ENCODE data around the gene DUOX2.
"Not testable (repeated sequence)": the region's sequence is repeated elsewhere in the genome, so short reads cannot be mapped to it uniquely, and the experiment has no call there.

GRCh38 chr15:45135705-45136377 is 21.9 kb upstream of the DUOX2 start:
- TF ChIP-seq CTCF, POLR2A (IDR thresholded peaks at IDR 0.05): not testable (repeated sequence)

Data from heart left ventricle (tissue), 13 donors.